A673 (cell line): ENCODE measurements around the gene ARHGAP15. TPM values are rescaled to one million over a fixed set of nuclear protein-coding genes. Genes with fewer than 3 reads are reported as not detected.

Source experiments
- BruUV-seq: library from RNA; stranded (reverse); fragments of 400-500 nt; replicated peaks from 2 replicates; lab custom pipeline; 2021; lab: Mats Ljungman, UMichigan
- CTCF ChIA-PET: fragments of 300-600 bp; sonication (Branson Sonifier 250); formaldehyde crosslinking; loops from one replicate; lab custom pipeline; 2022; ENCODE audit warnings: antibody characterized with exemption; lab: Charles Lee
- POLR2A ChIA-PET: fragments of 300-600 bp; sonication (Branson Sonifier 250); formaldehyde crosslinking; loops from one replicate; lab custom pipeline; 2022; ENCODE audit warnings: antibody characterized with exemption; ENCODE audit not compliant: low non-redundant PET; lab: Charles Lee
- DNase-seq: peaks from one replicate; pipeline ENCODE4 v3.0.0-alpha.2; 2015; ENCODE audit warnings: low spot score
- H3K27ac ChIP-seq: fragments of 200-600 bp; sonication (generic); 2 replicates; pipeline ENCODE4 v1.5.1; 2016; ENCODE audit warnings: mixed run types, low read depth, mild to moderate bottlenecking, mixed read lengths, antibody characterized with exemption, low read length; ENCODE audit not compliant: poor library complexity, severe bottlenecking
- H3K27me3 ChIP-seq: fragments of 200-600 bp; sonication (generic); replicated peaks from 2 replicates; pipeline ENCODE4 v1.6.1; 2017; ENCODE audit warnings: mixed run types, low read depth, mild to moderate bottlenecking, mixed read lengths, antibody characterized with exemption, low read length; ENCODE audit not compliant: insufficient read depth, poor library complexity
- H3K36me3 ChIP-seq: fragments of 200-600 bp; sonication (generic); 2 replicates; pipeline ENCODE4 v1.6.1; 2016; ENCODE audit warnings: mixed run types, mild to moderate bottlenecking, mixed read lengths, antibody characterized with exemption, low read length; ENCODE audit not compliant: insufficient read depth, poor library complexity, severe bottlenecking
- H3K4me1 ChIP-seq: fragments of 200-600 bp; sonication (generic); 2 replicates; pipeline ENCODE4 v1.6.1; 2017; ENCODE audit warnings: mixed run types, mild to moderate bottlenecking, mixed read lengths, antibody characterized with exemption, low read length; ENCODE audit not compliant: insufficient read depth, poor library complexity, severe bottlenecking
- H3K4me3 ChIP-seq: fragments of 200-600 bp; sonication (generic); 2 replicates; pipeline ENCODE4 v1.5.1; 2016; ENCODE audit warnings: low read depth, mixed run types, mild to moderate bottlenecking, mixed read lengths, low read length; ENCODE audit not compliant: poor library complexity, severe bottlenecking
- H3K9me3 ChIP-seq: fragments of 200-600 bp; sonication (generic); 2 replicates; pipeline ENCODE4 v1.6.1; 2016; ENCODE audit warnings: mixed run types, low read depth, mild to moderate bottlenecking, mixed read lengths, antibody characterized with exemption, low read length; ENCODE audit not compliant: poor library complexity, severe bottlenecking
- EZH2 ChIP-seq: fragments of 200-600 bp; sonication (generic); IDR thresholded peaks from 2 replicates; pipeline ENCODE4 v1.6.1; 2017; ENCODE audit warnings: borderline replicate concordance, low read depth, mild to moderate bottlenecking, mixed read lengths, antibody characterized with exemption, low read length; ENCODE audit not compliant: poor library complexity, severe bottlenecking
- intact Hi-C: fragments of 100-400 bp; cut with micrococcal nuclease; formaldehyde crosslinking; loops from one replicate; pipeline ENCODE4 v1.10.0; 2022; ENCODE audit not compliant: unreplicated experiment
- total RNA-seq: library from RNA; stranded (reverse); gene quantifications from 2 replicates; pipeline ENCODE4 v1.2.3, GENCODE V29; 2021
- TF ChIP-seq, protein P1 (sequence below): fragments of 300-800, 200-600 bp; sonication (generic); conservative IDR thresholded peaks from 2 replicates; pipeline ENCODE4 v1.5.1; 2017; ENCODE audit warnings: low read depth, mild to moderate bottlenecking, antibody characterized with exemption, low read length, moderate library complexity, mixed read lengths

The ARHGAP15 gene
- total RNA-seq, 1 experiment from 2014 or later = not detected

- H3K36me3 ChIP-seq = no peaks in the 10 kb centered on the region
- intact Hi-C loops = loop anchor here (2.0 kb wide), 3 partner anchors 76 to 148 kb away; no protein-coding TSS in a partner anchor
- H3K4me1 ChIP-seq = no peaks in the 10 kb centered on the region
- H3K27ac ChIP-seq = no peak overlapping the region
- CTCF ChIA-PET = interaction anchor here (0.5 to 1.9 kb wide), 5 partner anchors 27 to 148 kb away, joined by 3 to 12 read pairs (median 8); no protein-coding TSS in a partner anchor
- H3K9me3 ChIP-seq = no peaks in the 10 kb centered on the region
- no peak overlapping the region for H3K4me3 ChIP-seq
- BruUV-seq = no TSS peak
- POLR2A ChIA-PET = interaction anchor here (0.6 kb wide), 1 partner anchor 1331 kb away, joined by 3 read pairs; no protein-coding TSS in a partner anchor
- no peak for TF ChIP-seq EZH2
- TF ChIP-seq, protein P1, sequence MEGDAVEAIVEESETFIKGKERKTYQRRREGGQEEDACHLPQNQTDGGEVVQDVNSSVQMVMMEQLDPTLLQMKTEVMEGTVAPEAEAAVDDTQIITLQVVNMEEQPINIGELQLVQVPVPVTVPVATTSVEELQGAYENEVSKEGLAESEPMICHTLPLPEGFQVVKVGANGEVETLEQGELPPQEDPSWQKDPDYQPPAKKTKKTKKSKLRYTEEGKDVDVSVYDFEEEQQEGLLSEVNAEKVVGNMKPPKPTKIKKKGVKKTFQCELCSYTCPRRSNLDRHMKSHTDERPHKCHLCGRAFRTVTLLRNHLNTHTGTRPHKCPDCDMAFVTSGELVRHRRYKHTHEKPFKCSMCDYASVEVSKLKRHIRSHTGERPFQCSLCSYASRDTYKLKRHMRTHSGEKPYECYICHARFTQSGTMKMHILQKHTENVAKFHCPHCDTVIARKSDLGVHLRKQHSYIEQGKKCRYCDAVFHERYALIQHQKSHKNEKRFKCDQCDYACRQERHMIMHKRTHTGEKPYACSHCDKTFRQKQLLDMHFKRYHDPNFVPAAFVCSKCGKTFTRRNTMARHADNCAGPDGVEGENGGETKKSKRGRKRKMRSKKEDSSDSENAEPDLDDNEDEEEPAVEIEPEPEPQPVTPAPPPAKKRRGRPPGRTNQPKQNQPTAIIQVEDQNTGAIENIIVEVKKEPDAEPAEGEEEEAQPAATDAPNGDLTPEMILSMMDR = peak; percentile 83
- peak; percentile 88 for DNase-seq
- H3K27me3 ChIP-seq = no peaks in the 10 kb centered on the region
Observed at GRCh38 chr2:143110758-143111428, 18.3 kb upstream of the ARHGAP15 start.

- no peaks in the 10 kb centered on the region for H3K4me1 ChIP-seq
- ChIA-PET POLR2A (no interaction called here), CTCF (no interaction called here)
- no TSS peak for BruUV-seq
- intact Hi-C loops = no loop called here
- H3K9me3 ChIP-seq = no peaks in the 10 kb centered on the region
- TF ChIP-seq EZH2 = no peak
- TF ChIP-seq, protein P1 = no peak
- no peaks in the 10 kb centered on the region for H3K36me3 ChIP-seq
- no peak overlapping the region for H3K4me3 ChIP-seq
- no peaks in the 10 kb centered on the region for H3K27me3 ChIP-seq
- no peak for DNase-seq
- H3K27ac ChIP-seq = no peak overlapping the region
Observed at GRCh38 chr2:143117225-143117624, 12.0 kb upstream of the ARHGAP15 start.

DNA sequence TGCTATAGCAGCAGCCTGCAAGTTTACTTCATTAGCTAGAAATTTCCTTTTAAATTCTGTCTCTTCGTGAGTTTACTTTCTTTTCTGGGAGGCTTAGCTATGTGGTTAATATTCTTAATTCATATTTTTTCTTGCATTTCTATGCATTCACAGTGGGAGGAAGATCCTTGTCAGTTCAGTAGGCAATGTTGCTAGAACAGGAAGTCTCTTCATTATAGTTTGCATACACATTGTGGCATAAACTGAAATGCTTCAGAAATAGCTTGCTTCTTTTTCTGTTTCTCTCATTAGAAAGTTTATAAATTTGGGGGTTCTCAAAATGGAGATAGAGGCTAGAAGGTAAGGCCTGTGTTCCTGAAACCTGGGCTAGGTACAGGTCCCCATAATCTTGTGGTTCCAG lies 8.1 kb upstream of the ARHGAP15 start:
- DNase-seq = no peak
- H3K4me3 ChIP-seq = no peak overlapping the region
- ChIA-PET CTCF (no interaction called here), POLR2A (no interaction called here)
- TF ChIP-seq, protein P1 = no peak
- TF ChIP-seq EZH2 = no peak
- H3K27me3 ChIP-seq = no peaks in the 10 kb centered on the region
- no TSS peak for BruUV-seq
- intact Hi-C loops = no loop called here
- H3K4me1 ChIP-seq = no peaks in the 10 kb centered on the region
- H3K36me3 ChIP-seq = no peaks in the 10 kb centered on the region
- no peak overlapping the region for H3K27ac ChIP-seq
- no peaks in the 10 kb centered on the region for H3K9me3 ChIP-seq
